ENCODE results near the gene ATF4.

GRCh38 chr22:39563571-39564428 is 43.4 kb downstream of the ATF4 start:
- TF ChIP-seq CTCF (IDR thresholded peaks at IDR 0.05; ENCODE audit: insufficient read depth, low read depth, low read length) (no peak), EZH2 (IDR thresholded peaks at IDR 0.05; ENCODE audit: insufficient read depth, low read length) (no peak)
